HG03064 (cell line): ENCODE data around the gene LRRC2.
"Not testable (repeated sequence)": the region's sequence is repeated elsewhere in the genome, so short reads cannot be mapped to it uniquely, and the experiment has no call there.

Experiments used
- ATAC-seq: cut with Tn5 transposase; IDR thresholded peaks from one replicate; pipeline ENCODE4 v1.9.1; 2021; ENCODE audit warnings: low read depth; ENCODE audit not compliant: unreplicated experiment

Gene LRRC2, protein sequence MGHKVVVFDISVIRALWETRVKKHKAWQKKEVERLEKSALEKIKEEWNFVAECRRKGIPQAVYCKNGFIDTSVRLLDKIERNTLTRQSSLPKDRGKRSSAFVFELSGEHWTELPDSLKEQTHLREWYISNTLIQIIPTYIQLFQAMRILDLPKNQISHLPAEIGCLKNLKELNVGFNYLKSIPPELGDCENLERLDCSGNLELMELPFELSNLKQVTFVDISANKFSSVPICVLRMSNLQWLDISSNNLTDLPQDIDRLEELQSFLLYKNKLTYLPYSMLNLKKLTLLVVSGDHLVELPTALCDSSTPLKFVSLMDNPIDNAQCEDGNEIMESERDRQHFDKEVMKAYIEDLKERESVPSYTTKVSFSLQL

DNA sequence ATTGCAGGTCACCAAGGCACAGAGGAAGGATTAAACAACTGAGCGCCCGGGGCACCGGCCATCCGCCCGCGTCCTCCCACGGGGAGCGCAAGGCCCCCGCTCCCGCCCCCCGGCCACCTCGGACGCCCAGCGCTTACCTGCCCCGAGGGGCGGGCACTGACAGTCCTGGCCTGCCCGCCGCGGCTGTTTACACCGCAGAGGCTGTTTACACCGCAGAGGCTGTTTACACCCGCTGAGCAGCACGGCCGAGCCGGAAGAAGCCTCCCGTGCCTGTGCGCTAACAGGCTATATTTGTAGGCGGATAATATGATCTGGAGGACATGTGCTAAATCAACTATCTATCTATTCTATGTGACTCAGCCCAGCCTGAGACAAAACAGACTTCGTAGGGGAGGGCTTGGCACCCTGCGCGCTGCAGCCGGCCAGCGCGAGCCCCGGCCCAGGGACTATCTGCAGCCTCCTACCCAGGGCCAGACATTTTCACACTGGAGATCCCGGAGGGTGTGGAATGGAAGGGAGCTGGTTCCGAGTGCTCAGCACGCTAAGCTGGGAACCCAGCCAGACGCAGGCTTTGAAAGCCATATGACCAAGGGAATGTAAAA lies at the start of gene LRRC2:
TSS of gene LRRC2 (minus strand) at position 263 of the 602 bp plus-strand sequence. CDS start 14,711 bp downstream, outside the sequence.
- no peak for ATAC-seq

DNA sequence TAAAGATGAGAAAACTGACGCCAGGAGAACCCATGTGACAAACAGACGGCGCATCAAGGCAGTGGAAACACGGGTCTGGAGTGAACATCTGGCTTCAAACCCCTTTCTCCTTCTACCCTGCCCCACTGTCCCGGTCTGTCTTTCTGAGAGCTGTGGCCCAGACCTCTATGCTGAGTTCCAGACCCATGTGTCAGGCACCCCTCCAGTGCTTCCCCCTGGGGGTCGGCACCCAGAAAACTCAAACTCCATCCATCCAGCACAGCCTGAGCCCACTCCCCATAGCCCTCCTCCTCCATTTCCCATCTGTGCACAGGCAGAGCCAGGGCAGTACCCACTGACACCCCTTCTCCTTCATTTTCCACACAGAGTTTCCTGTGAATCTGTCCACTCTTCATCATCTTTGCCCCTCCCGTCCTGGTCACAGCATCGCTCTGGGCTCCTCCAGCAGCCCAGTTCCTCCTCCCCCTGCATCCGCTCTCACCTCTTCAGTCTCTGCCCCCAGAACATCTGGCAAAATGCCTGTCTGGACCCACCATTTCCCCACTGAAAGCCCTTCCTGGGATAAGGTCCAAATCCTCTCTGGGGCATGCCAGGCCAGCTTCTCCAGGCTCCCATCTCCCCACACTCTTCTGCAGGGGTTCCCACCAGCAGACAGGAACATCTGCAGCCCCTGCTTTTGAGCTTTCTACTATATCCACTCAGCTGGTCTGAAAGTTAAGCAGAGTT lies 49.1 kb upstream of the LRRC2 start:
- no peak for ATAC-seq

DNA sequence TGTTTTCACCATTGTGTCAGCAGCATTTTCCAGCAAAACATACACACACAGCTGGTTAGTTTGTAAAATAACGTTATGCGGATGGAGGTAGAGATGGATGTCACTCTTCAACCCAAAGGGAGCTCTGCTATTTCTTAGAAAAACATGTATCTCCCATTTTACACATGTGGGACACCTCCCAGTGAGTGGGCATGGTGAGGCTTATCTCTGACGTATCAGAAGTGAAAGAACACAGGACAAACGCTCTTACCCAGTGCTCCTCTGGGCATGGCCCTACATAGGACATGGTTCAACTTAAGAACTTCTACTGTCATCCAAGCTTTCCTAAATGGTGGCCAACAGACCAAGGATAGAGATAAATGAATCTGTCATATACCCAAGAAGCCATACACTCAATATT lies 48.3 kb upstream of the LRRC2 start:
- no peak for ATAC-seq

DNA sequence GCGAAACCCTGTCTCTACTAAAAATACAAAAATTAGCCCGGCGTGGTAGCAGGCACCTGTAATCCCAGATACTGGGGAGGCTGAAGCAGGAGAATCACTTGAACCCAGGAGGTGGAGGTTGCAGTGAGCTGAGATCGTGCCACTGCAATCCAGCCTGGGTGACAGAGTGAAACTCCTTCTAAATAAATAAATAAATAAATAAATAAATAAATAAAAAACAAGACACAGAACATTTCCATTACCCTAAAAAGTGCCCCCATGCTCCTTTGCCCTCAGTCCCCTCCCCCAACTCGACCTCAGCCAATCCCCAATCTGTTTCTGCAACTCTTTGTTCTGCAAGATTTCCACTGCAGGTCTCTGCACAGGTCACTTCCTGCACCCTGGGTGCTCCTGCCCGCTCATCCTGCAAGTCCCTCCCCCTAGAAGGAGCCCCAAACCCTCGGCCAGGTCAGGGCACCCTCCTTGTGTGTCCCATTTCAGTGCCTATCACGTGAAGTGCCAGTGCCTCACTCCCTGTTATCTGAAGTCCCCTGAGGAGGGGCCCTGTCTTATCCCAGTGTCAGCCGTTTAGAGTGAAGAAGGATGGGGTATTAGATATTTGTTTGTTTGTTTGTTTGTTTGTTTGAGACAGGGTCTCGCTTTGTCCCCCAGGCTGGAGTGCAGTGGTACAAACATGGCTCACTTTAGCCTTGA lies 47.4 kb upstream of the LRRC2 start:
- no peak for ATAC-seq

DNA sequence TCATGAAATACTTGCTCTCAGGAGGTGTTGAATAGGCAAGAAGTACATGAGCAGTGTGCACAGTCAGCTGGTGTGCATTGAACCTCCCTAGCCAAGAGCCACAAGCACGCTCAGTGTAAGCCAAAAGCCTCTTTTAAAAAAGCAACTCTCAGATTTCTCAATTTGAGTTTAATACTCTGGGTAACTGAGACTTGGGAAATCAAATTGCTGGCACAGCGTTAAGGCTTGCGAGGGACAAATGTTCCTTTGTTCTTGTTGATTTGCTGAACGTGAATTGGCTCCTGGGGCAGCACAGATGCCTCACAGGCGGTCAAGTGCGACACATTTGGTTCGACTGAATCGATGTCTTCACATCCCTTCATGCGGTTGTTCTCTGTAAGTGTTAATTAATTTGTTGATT lies 46.2 kb upstream of the LRRC2 start, which contains the start of gene FAM240A:
TSS of gene FAM240A (plus strand) at position 202 of the 400 bp plus-strand sequence. CDS start at position 361, 159 bp downstream.
- no peak for ATAC-seq

DNA sequence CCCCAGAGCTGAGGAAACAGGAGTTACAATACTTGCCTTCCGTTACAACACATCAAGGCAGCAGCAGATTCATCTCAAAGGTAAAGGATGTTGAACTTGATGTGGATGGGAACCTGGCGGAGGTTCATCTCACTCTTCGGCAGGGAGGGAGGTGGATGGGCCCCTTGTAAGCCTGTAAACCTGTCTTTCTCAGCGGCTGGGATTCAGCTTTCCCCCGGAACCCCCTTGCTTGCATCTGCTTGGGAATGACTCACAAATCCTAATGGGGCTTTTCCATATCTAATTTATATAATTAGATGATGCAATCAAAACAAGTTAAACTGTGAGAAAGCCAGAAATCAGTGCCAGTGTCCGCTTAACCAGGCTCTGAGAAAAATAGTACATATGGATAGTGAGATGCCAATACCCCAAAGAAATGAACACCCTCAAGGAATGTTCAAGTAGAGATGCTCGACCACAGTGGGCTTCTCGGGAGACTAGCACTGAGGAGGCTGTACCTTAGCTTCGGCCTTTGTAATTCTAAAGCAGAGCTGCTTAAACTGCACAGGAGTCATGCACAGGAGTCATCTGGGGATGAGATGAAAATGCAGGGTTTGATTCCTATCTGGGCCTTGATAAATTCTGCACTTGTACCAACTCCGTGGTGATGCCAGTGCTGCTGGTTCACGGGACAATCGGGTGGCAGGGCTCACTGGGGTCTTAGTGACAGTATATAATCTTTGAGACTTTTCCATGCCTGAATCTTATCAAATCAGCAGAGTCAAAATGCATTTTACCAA lies 44.0 kb upstream of the LRRC2 start:
- ATAC-seq, result no peak

DNA sequence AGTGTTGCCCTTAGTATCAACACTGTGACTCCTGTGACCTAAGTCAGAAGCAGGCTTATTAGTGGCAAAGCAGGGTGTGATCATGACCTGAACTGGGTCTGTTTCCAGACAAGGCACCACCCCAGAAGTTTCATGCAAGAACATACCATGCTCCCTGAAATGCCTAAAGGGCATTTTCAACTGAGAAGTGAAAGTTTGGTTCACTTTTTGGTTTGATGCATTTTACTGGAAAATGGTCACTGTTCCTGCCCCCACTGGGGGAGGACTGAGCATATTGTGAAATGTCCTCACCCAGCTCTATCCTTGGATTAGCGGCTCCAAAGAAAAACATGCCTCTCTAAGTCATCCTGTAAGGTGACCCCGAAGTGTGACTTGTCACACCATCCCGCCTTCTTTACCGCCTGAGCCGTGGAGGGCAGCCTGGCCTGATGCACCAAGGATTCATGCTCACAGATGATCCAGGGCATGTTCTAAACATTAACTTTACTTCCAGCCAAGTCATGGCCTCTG lies 43.2 kb upstream of the LRRC2 start:
- no peak for ATAC-seq

DNA sequence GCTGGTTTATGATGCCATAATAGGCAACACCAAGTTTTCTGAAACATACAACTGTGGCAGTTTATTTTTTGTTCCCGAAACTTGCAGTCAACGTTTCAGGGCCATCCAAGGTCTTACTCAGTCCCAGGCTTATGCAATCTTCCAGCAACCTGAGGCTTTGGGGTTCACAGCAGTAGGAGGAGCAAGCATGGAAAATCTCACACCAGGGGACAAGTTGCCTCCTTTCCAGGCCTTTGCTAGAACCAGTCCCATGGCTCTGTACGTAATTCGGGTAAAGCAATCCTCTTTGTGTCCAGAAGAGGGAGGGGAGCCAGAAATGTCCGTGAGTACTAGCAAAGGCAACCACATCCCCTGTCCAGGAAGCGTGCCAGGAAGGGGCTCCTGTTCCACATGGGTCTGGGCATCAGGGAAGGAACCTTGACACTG lies 41.5 kb upstream of the LRRC2 start:
- no peak for ATAC-seq

DNA sequence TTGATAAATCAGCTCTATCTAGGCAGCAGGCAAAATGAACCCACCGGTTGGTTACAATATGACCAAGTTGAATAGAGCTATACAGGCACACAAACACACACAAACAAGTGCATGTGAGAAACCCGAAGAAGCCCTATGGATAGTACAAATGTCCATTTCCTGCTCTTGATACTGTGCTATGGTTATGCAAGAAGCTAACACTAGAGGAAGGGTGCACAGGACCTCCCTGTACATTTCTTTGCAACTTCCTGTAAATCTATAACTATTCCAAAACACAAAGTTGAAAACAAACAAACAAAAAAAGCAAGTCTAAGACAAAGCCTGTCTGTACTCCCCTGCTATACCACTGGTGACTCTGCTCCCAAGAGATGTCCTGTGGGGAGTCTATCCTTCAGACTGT lies 38.0 kb upstream of the LRRC2 start:
- ATAC-seq, result no peak

DNA sequence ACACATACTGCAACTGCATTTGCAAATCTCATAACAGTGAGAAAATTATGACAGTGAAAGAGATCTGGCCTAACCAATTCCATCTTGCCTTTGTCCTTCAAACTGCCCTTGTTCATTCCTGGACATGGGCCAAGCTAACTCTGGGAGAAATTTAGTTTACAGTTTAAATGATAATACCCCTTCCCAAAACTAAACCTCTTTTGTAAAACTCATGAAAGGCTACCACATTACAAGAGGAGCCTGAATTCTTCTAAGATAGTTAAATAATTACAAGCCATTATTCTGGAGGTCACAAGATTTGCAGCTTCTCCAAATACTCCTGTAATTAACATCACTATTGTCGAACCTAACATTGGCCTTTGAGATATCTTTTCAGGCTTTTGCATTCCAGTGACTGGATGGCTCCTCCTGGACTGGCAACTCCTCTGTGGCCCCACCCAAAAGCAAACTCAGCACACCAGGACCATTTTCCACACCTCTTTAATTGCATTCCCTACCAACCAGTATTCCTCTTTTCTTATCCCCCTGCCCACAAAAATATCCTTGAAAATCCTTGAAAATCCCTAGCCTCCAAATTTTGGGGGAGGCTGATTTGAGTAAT lies 37.4 kb upstream of the LRRC2 start:
- no peak for ATAC-seq

DNA sequence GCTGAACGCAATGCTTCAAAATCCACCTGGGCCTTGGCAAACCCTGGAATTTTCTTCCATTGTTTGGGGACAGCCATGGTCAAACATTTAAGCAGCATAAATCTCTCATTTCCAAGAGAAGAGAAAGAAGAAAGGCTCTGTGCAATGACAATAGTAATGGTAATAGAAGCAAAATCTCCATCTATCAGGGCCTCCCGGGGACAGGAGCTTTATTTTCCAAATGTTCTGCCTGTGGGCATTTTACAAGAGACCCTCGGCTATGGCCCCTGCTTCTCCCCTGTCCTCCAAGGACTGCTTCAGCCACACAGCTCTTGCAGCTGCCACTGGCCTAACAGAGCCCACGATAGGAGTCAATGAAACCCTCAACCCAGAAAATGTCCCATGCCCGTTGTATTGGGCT lies 33.5 kb upstream of the LRRC2 start:
- ATAC-seq, result no peak

DNA sequence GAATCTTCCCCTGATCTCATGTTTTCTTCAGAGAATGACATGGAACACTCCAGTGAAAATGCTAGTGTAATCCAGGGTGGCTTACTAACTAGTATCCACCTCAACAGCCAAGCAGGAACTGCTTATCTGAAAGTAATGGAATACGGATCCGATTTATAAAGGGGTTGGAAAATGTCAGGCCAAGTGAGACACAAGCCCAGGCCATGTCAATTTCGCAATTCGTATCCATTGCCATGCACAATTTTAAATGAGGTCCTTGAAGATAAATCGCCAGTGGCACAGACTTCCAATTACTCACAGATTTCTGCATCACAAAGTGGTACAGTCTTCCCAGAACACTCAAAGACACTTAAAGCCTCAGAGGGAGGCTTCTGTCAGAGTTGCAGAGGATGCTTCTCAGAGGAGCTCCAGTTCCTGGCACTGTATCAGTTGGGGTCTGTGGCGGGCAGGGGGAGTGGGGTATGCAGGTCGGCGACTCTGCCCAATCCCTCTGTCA lies 29.8 kb upstream of the LRRC2 start:
- no peak for ATAC-seq

DNA sequence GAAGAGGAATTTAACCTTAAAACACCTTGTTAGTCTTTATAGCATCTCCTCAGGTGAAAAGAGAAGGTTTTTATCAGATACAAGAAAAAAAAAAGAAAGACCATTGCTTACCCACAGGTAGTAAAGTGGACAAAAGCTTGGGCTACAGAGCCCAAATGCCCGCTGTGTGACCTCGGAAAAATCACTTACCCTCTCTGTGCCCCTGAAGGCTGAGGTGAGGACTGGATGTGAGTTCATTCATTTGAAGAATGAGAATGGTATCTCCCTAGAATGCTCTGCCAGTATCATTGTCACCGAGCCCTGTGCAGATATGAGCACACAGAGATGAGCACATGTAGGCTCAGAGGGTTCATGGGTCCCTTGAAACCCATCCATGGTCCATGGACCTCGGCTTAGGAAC lies 28.6 kb upstream of the LRRC2 start:
- no peak for ATAC-seq

DNA sequence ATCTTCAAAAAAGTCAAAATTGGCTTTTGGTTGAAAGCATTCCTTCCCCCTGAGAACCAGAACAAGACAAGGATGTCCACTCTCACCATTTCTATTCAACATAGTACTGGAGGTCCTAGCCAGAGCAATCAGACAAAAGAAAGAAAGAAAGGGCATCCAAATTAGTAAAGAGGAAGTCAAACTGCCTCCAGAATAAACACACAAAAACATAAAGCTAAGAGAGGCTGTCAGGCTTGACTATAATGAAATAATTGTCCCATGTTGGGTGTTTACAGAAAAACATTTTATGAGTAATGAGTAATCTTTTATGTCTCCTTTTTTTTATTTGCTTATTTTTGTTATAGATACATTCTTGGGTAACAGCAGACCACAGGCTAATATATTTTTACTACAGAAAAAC lies 27.9 kb upstream of the LRRC2 start:
- no peak for ATAC-seq

DNA sequence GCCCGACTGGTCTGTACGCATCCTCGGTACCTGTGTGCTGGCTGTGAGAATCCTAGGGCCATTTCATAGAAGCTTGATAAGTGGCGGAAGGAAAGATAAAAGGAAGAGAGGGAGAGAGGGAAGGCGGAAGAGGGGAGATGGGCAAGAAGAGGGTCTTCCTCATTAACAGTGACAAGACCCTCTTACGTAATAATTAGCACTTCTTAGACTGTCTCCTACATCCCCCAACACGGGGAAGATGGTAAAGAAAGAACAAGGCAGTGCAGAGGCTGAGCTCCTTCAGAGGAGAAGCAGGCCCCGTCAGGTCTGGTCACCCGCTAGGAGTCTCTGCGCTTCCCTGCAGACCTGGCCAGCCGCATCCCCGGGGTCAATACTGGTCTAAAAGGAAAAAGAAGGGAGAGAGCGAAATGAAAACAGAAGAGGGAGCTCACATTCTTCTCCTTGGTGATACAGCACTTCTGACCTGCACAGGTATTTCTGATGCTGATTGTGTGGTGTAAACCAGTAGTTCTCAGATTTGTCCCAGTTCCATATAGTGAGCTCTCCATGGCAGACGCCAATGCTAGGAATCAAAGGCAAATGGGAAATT lies 27.3 kb upstream of the LRRC2 start:
- ATAC-seq, result no peak

DNA sequence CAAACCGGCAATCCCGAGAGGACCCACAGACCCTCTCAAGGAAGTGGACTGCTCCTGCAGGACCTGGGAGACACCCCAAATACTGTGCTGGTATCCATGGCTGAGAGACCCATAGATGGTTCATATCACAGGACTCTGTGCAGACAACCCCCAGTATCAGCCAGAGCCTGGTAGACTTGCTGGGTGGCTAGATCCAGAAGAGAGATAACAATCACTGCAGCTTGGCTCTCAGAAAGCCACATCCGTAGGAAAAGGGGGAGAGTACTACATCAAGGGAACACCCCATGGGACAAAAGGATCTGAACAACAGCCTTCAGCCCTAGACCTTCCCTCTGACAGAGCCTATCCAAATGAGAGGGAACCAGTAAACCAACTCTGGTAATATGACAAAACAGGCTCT lies 21.2 kb upstream of the LRRC2 start:
- not testable (repeated sequence) for ATAC-seq

DNA sequence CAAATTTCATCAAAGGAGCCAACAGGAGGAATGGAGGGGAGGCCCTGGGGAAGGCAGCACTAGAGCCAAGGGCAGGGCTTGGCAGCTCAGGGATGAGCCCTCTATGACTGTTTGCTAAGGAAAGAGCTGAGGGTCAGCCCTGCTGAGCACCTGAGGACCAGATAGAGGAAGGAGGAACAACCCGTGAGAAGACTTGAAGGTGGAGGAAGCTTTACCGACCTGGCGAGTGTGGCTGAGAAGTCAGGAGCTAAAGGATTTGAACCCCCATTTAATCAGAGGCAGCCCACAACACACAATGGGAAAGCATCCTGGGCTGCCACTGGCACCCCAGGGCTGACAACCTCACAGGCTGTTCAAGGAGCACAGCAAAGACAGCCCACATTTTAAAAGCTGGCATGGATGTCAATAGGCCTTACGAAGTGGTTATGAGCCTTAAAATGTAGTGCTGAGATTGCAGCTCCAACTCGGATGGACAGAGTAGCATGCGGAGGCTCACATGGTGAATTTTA lies 20.7 kb upstream of the LRRC2 start:
- no peak for ATAC-seq

DNA sequence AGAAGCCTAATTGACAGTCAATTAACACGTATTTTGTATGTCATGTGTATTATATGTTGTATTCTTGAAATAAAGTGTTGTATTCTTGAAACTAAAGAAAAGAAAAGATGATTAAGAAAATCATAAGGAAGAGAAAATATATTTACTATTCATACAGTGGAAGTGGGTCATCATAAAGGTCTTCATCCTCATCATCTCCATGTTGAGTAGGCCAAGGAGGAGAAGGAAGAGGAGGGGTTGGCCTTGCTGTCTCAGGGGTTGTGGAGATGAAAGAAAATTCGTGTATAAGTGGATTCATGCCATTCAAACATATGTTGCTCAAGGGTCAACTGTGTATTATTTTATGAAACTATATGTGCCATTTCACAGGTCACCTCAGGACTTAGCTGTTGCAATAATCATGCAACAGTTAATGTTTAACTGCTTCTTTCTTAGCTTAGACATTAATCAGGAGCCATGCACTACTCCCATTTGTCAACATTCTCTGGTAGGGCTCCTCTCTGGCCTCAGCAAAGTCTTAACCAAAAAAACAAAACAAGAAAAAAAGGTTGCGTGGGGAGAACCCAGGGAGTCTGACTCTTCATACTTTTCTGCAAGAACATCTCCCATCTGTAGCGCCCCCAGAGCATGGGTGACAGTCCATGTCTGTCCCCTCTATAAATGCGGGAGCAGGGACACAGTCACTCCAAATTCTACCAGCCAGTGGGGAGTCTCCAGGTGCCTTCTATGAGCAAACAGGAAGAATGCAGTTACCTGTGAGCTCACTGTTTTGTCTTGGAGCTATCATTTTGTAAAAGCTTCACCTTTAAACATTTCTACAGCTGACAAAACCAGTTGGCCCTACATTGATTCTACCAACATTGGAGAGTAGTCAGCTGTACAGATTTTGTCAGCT lies 19.9 kb upstream of the LRRC2 start:
- no peak for ATAC-seq
